GM20000 (cell line): ENCODE results near the gene SLX4IP.

Experiments
- DNase-seq: peaks from one replicate; pipeline ENCODE4 v3.0.0; 2012; ENCODE audit warnings: low spot score
- TF ChIP-seq, protein P1 (sequence below): IDR thresholded peaks from 2 replicates; pipeline ENCODE4 v1.5.1; 2012; ENCODE audit warnings: mild to moderate bottlenecking, control low read depth; ENCODE audit errors: extremely low read depth, missing control alignments

SLX4IP gene

GRCh38 chr20:10639077-10639736 is 204.1 kb downstream of the SLX4IP start:
- DNase-seq: no peak
- TF ChIP-seq, protein P1, sequence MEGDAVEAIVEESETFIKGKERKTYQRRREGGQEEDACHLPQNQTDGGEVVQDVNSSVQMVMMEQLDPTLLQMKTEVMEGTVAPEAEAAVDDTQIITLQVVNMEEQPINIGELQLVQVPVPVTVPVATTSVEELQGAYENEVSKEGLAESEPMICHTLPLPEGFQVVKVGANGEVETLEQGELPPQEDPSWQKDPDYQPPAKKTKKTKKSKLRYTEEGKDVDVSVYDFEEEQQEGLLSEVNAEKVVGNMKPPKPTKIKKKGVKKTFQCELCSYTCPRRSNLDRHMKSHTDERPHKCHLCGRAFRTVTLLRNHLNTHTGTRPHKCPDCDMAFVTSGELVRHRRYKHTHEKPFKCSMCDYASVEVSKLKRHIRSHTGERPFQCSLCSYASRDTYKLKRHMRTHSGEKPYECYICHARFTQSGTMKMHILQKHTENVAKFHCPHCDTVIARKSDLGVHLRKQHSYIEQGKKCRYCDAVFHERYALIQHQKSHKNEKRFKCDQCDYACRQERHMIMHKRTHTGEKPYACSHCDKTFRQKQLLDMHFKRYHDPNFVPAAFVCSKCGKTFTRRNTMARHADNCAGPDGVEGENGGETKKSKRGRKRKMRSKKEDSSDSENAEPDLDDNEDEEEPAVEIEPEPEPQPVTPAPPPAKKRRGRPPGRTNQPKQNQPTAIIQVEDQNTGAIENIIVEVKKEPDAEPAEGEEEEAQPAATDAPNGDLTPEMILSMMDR: no peak

- no peak for DNase-seq
- TF ChIP-seq, protein P1: no peak
These were observed 204.8 kb downstream of the SLX4IP start for GRCh38 chr20:10639737-10640556.

- TF ChIP-seq, protein P1: no peak
- DNase-seq: no peak
These were observed 205.8 kb downstream of the SLX4IP start for GRCh38 chr20:10640897-10641296.

- TF ChIP-seq, protein P1: no peak
- DNase-seq: no peak
These were observed 206.4 kb downstream of the SLX4IP start for GRCh38 chr20:10641467-10641866.

DNA sequence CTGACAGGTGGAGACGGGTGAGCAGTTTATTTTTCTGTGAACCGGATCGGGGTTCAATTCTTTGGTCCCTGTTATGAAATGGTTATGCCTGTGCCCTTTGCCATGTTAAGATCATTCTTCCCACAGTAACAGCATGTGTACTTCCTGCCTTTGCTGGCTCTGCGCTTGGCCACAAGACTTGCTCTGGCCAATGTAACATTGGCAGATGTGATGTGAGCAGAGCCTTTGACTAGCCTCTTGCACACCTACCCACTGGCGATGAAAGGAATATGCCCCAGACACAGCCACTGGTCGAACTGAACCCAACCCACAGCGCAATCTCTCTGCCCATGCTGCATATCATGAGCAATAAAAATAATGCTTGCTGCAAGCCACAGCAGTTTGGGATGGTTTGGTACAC is 206.8 kb downstream of the SLX4IP start:
- TF ChIP-seq, protein P1: no peak
- no peak for DNase-seq

DNA sequence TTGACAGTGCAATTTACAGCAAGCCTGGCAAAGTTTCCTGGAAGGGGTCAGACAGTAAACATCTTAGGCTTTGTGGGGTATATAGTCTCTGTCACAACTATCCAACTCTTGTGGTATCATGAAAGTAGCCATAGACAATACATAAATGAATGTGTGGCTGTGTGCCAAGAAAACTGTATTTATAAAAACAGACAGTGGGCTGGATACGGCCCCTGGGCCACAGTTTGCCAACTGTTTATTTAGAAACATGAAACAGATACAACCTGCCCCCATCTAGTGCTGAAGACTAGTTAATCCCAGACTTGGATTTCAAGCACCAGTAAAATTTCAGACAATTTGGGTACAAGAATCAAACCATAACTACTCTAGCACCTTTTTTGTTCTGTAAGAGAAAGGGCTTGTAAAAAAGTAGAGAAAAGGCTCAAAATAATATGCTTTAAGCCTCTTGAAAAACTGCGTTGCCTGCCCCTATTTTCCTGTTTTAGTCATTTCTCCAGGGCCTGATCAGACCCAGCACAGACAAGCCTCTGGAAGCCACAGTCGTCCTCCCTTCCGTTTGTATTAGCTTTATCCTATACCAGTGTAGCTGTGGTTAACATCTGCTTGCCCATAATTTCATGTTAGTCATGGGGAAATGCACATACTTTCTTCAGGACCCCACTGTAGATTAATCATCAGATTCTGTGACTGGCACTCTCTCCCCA is 207.9 kb downstream of the SLX4IP start:
- no peak for DNase-seq

More for the DNA sequence above, 207.9 kb downstream of the SLX4IP start:
- TF ChIP-seq, protein P1: no peak
